LNCaP clone FGC (cell line): ENCODE results near the gene ZNF385B.

Experiments used
- DNase-seq: peaks from one replicate; pipeline ENCODE4 v3.0.0-alpha.2; 2011; ENCODE audit warnings: low read depth
- H3K4me3 ChIP-seq: 2 replicates; pipeline ENCODE4 v1.5.1; 2011; ENCODE audit warnings: mild to moderate bottlenecking, low read depth, low read length, control low read depth
- TF ChIP-seq, protein P1 (sequence below): IDR thresholded peaks from 2 replicates; pipeline ENCODE4 v1.5.1; 2012; ENCODE audit warnings: mild to moderate bottlenecking; ENCODE audit not compliant: control insufficient read depth, insufficient read depth; ENCODE audit errors: extremely low read depth

The ZNF385B gene

DNA sequence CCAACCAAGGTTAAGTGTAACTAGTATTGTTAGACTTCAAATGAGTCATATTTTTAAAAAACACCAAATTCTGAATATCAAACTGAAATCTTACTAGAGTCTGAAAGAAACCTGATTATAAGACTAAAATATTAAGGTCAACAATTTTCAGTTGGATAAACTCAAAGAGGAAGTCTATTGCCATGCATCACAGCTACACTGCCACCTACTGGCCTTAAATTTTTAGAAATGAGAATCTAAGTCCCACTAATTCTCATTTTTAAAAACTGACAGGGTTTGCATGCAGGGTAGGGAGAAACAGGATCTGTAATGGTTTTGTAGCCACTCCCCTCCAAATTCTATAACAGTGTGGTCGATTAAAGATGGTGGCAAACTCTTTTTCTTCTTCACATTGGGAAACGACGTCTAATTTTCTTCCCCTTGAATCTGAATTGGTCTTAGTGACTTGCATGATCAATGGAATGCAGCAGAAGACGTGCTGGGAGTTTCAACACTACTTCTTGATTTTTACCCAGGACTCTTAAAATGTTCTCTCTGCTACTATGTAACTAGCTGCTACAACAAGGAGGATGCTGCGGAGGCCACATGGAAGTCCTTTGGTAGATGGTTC, 420.7 kb downstream of the ZNF385B start:
- TF ChIP-seq, protein P1, sequence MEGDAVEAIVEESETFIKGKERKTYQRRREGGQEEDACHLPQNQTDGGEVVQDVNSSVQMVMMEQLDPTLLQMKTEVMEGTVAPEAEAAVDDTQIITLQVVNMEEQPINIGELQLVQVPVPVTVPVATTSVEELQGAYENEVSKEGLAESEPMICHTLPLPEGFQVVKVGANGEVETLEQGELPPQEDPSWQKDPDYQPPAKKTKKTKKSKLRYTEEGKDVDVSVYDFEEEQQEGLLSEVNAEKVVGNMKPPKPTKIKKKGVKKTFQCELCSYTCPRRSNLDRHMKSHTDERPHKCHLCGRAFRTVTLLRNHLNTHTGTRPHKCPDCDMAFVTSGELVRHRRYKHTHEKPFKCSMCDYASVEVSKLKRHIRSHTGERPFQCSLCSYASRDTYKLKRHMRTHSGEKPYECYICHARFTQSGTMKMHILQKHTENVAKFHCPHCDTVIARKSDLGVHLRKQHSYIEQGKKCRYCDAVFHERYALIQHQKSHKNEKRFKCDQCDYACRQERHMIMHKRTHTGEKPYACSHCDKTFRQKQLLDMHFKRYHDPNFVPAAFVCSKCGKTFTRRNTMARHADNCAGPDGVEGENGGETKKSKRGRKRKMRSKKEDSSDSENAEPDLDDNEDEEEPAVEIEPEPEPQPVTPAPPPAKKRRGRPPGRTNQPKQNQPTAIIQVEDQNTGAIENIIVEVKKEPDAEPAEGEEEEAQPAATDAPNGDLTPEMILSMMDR, result peak; percentile 34
- DNase-seq, result no peak
- H3K4me3 ChIP-seq, result no peak overlapping the region

DNA sequence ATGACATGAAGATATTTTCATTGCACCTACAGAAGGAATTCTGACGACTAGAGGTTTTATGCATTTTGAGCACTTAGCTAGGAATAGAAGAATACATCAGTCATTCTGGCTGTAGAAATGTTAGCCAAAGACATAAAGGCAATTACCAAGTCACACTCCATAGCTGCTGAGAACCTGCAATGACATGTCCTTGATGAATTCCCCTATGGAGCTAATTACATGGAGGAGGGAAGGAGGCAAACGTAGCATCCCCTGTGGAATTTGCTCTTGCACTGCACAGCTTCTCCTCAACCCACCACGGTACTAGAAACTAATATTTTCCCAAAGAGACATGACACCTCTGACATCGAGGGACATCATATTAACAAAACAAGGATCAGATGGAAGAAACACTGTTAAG, 422.8 kb downstream of the ZNF385B start:
- TF ChIP-seq, protein P1, result no peak
- no peak for DNase-seq

DNA sequence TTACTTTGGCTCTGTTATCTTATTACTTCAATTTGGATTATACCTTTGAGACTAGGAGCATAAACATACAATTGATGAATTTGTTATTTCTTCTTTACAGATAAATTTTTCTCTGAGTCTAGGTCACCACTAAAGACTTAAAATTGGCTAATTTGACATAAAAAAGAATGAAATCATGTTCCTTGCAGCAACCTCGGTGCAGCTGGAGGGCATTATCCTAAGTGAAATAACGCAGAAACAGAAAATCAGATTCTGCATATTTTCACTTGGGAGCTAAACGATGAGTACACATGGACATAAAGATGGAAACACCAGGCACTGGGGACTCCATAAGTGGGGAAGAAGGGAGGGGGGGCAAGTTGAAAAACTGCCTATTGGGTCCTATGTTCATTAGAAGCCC, 424.0 kb downstream of the ZNF385B start:
- H3K4me3 ChIP-seq, result no peak overlapping the region
- no peak for DNase-seq
- TF ChIP-seq, protein P1, result no peak

More for the DNA sequence above, 422.8 kb downstream of the ZNF385B start:
- no peak overlapping the region for H3K4me3 ChIP-seq

DNA sequence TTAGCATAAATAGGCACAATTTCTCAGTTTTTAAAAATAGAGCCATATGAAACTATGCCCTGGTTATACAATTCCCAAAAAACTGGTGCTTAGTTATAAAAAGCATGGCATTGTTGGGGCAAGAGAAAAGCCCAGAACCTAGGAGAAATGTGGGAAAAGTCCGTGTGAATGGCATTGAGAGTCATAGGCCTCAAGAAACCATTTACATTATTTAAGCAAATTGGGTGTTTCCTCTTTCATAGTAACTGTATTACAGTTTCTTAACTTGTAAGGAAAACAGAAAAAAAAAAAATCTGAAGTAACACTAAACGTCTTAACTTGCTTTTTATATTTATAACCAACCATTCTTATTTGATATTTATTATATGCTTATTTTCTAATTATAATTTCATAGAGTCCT, 425.8 kb downstream of the ZNF385B start:
- TF ChIP-seq, protein P1, result no peak
- DNase-seq, result no peak
- no peak overlapping the region for H3K4me3 ChIP-seq

DNA sequence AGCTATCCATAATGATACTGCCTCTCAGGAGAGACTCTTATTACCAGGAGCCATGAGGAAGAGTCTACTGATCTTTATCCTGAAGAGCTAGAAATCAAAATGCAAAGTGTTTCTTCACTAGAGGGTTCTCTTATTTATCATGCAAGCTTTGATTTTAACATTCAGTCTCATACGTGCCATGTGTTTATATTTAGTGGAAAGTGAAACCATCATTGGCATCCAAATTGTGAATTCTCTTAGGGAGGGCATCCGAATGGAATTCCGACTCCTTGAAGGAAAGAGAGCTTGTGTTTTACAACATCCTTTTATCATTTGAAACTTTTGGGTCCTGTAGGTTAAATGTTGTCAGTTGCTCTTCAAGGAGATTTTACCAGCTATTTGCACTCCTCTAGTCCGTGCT, 426.4 kb downstream of the ZNF385B start:
- TF ChIP-seq, protein P1, result no peak
- no peak overlapping the region for H3K4me3 ChIP-seq
- DNase-seq, result no peak

DNA sequence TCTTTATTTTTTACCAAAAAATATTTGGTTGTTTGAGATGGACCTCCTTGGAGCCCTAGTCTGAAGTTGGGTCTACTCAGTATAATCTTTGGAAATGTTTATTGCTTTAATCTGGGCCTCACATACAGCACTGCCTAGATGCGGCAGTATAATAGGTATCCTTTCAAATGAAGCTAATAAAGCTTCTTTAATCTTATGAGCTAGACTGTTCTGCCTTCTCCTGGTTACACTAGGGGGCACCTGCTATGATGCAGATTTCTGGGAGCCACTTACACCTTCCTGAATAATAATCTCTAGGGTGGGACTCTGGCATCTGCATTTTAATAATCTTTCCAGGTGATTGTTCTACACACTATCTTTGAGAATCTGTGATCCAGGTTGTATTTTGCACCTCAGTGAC, 427.1 kb downstream of the ZNF385B start:
- no peak for DNase-seq
- H3K4me3 ChIP-seq, result no peak overlapping the region
- TF ChIP-seq, protein P1, result no peak

DNA sequence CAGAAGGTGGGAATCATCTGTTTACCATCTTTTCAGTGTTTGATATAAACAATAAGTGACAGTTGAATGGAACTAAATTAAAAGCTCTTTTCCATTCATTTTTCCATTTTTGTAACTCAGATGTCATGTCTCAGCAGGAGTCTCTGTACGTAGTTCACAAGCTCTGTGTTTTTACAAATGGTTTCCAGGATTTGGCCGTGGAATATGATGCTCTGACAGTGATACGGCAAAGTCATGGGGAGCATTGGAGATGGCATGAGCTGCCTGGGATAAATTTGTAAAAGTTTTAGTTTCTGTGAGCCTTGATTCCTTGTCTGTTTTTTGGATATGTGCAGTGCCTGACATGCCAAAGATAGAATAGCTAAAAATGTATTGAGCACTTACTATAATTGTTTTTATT, 428.7 kb downstream of the ZNF385B start:
- TF ChIP-seq, protein P1, result no peak
- H3K4me3 ChIP-seq, result no peak overlapping the region
- DNase-seq, result no peak
